BLaER1 treated with 17β-estradiol and CSF1 and Interleukin-3, amounts not matched to agents 10 nM and 100 nM (cell line): ENCODE results near the gene UGT2A1.

Experiments used
- H3K27ac ChIP-seq, 11 experiments: shearing (Covaris generic); formaldehyde crosslinking; 2 replicates each; pipeline ENCODE4 v1.8.1; 2022
- H3K27me3 ChIP-seq, 11 experiments: shearing (Covaris generic); formaldehyde crosslinking; 2 replicates each; pipeline ENCODE4 v1.8.1; 2022
- H3K36me3 ChIP-seq, 11 experiments: shearing (Covaris generic); formaldehyde crosslinking; 2 replicates each; pipeline ENCODE4 v1.8.1; 2022
- H3K4me1 ChIP-seq, 10 experiments: shearing (Covaris generic); formaldehyde crosslinking; 2 replicates each; pipeline ENCODE4 v1.8.1; 2022
- H3K4me2 ChIP-seq, 11 experiments: shearing (Covaris generic); formaldehyde crosslinking; 2 replicates each; pipeline ENCODE4 v1.8.1; 2022
- H3K4me3 ChIP-seq, 10 experiments: shearing (Covaris generic); formaldehyde crosslinking; 2 replicates each; pipeline ENCODE4 v1.8.1; 2022
- H3K9ac ChIP-seq, 11 experiments: shearing (Covaris generic); formaldehyde crosslinking; 2 replicates each; pipeline ENCODE4 v1.8.1; 2022
- H3K9me3 ChIP-seq, 11 experiments: shearing (Covaris generic); formaldehyde crosslinking; replicated peaks in 1 of 11; 2 replicates each; pipeline ENCODE4 v1.8.1; 2022
- H4K20me1 ChIP-seq, 11 experiments: shearing (Covaris generic); formaldehyde crosslinking; 2 replicates each; pipeline ENCODE4 v1.8.1; 2022
- Cebpa-rat ChIP-seq, 11 experiments: shearing (Covaris generic); IDR thresholded peaks; 2 replicates each; pipeline ENCODE4 v1.8.1; 2022

Gene UGT2A1

GRCh38 chr4:69600013-69600412 is 53.0 kb downstream of the UGT2A1 start:
- Histone ChIP-seq H3K27me3 (no peaks in the 10 kb centered on the region), H3K36me3 (no peaks in the 10 kb centered on the region), H3K4me3 (no peak overlapping the region), H3K4me1 (no peaks in the 10 kb centered on the region), H3K9ac (no peak overlapping the region), H3K4me2 (no peak overlapping the region), H4K20me1 (no peaks in the 10 kb centered on the region), H3K9me3 (no peaks in the 10 kb centered on the region), H3K27ac (no peak overlapping the region)
- TF ChIP-seq Cebpa-rat (IDR thresholded peaks at IDR 0.05) = no peak

- no peaks in the 10 kb centered on the region for H3K9me3 ChIP-seq
- no peak overlapping the region for H3K4me3 ChIP-seq
- no peaks in the 10 kb centered on the region for H3K4me1 ChIP-seq
- H3K36me3 ChIP-seq = no peaks in the 10 kb centered on the region
- H3K27ac ChIP-seq = no peak overlapping the region
- no peaks in the 10 kb centered on the region for H3K27me3 ChIP-seq
- no peak overlapping the region for H3K9ac ChIP-seq
- no peaks in the 10 kb centered on the region for H4K20me1 ChIP-seq
- no peak overlapping the region for H3K4me2 ChIP-seq
- TF ChIP-seq Cebpa-rat (IDR thresholded peaks at IDR 0.05) = no peak
Measured at GRCh38 chr4:69594382-69594781, 58.7 kb downstream of the UGT2A1 start.

- H3K4me3 ChIP-seq = no peak overlapping the region
- H3K36me3 ChIP-seq = no peaks in the 10 kb centered on the region
- no peak overlapping the region for H3K4me2 ChIP-seq
- H3K9ac ChIP-seq = no peak overlapping the region
- H4K20me1 ChIP-seq = no peaks in the 10 kb centered on the region
- no peaks in the 10 kb centered on the region for H3K9me3 ChIP-seq
- H3K27me3 ChIP-seq = no peaks in the 10 kb centered on the region
- H3K27ac ChIP-seq = no peak overlapping the region
- H3K4me1 ChIP-seq = no peaks in the 10 kb centered on the region
- TF ChIP-seq Cebpa-rat (IDR thresholded peaks at IDR 0.05) = no peak
Measured at GRCh38 chr4:69591364-69591763, 61.7 kb downstream of the UGT2A1 start.

- H3K4me2 ChIP-seq = no peak overlapping the region
- H4K20me1 ChIP-seq = no peaks in the 10 kb centered on the region
- H3K36me3 ChIP-seq = no peaks in the 10 kb centered on the region
- no peak for TF ChIP-seq Cebpa-rat (IDR thresholded peaks at IDR 0.05)
- H3K4me3 ChIP-seq = no peak overlapping the region
- H3K27ac ChIP-seq = no peak overlapping the region
- no peaks in the 10 kb centered on the region for H3K27me3 ChIP-seq
- H3K9me3 ChIP-seq = no peaks in the 10 kb centered on the region
- no peaks in the 10 kb centered on the region for H3K4me1 ChIP-seq
- no peak overlapping the region for H3K9ac ChIP-seq
Measured at GRCh38 chr4:69589884-69590283, 63.2 kb downstream of the UGT2A1 start.

GRCh38 chr4:69584135-69584534 is 68.9 kb downstream of the UGT2A1 start:
- Histone ChIP-seq H3K4me3 (no peak overlapping the region), H3K27me3 (no peaks in the 10 kb centered on the region), H3K36me3 (no peaks in the 10 kb centered on the region), H3K9me3 (no peaks in the 10 kb centered on the region), H3K4me1 (no peaks in the 10 kb centered on the region), H3K9ac (no peak overlapping the region), H3K4me2 (no peak overlapping the region), H4K20me1 (no peaks in the 10 kb centered on the region), H3K27ac (no peak overlapping the region)
- TF ChIP-seq Cebpa-rat (IDR thresholded peaks at IDR 0.05) = no peak

GRCh38 chr4:69583543-69583942 is 69.5 kb downstream of the UGT2A1 start:
- Histone ChIP-seq H4K20me1 (no peaks in the 10 kb centered on the region), H3K9ac (no peak overlapping the region), H3K4me3 (no peak overlapping the region), H3K9me3 (no peaks in the 10 kb centered on the region), H3K36me3 (no peaks in the 10 kb centered on the region), H3K4me1 (no peaks in the 10 kb centered on the region), H3K27ac (no peak overlapping the region), H3K4me2 (no peak overlapping the region), H3K27me3 (no peaks in the 10 kb centered on the region)
- no peak for TF ChIP-seq Cebpa-rat (IDR thresholded peaks at IDR 0.05)

- TF ChIP-seq Cebpa-rat (IDR thresholded peaks at IDR 0.05) = no peak
- no peaks in the 10 kb centered on the region for H3K4me1 ChIP-seq
- no peak overlapping the region for H3K9ac ChIP-seq
- no peaks in the 10 kb centered on the region for H3K27me3 ChIP-seq
- H4K20me1 ChIP-seq = no peaks in the 10 kb centered on the region
- H3K27ac ChIP-seq = no peak overlapping the region
- no peak overlapping the region for H3K4me2 ChIP-seq
- no peak overlapping the region for H3K4me3 ChIP-seq
- peaks cover 4 to 13% (median 9%) of the 10 kb centered on the region in 11 experiments; a peak in 15 of 22 replicates for H3K9me3 ChIP-seq
- no peaks in the 10 kb centered on the region for H3K36me3 ChIP-seq
Measured at GRCh38 chr4:69577245-69577644, 75.8 kb downstream of the UGT2A1 start.

GRCh38 chr4:69576251-69576877 is 76.7 kb downstream of the UGT2A1 start:
- H3K27ac ChIP-seq = no peak overlapping the region
- H3K36me3 ChIP-seq = no peaks in the 10 kb centered on the region
- no peak for TF ChIP-seq Cebpa-rat (IDR thresholded peaks at IDR 0.05)
- no peak overlapping the region for H3K4me3 ChIP-seq
- H4K20me1 ChIP-seq = no peaks in the 10 kb centered on the region
- H3K27me3 ChIP-seq = no peaks in the 10 kb centered on the region
- no peak overlapping the region for H3K9ac ChIP-seq
- no peaks in the 10 kb centered on the region for H3K4me1 ChIP-seq
- H3K9me3 ChIP-seq = peaks cover 4 to 13% (median 9%) of the 10 kb centered on the region in 11 experiments; a peak in 15 of 22 replicates
- H3K4me2 ChIP-seq = no peak overlapping the region

- no peak for TF ChIP-seq Cebpa-rat (IDR thresholded peaks at IDR 0.05)
- H4K20me1 ChIP-seq = no peaks in the 10 kb centered on the region
- H3K27ac ChIP-seq = no peak overlapping the region
- no peaks in the 10 kb centered on the region for H3K9me3 ChIP-seq
- no peaks in the 10 kb centered on the region for H3K36me3 ChIP-seq
- no peaks in the 10 kb centered on the region; a peak in 2 of 20 replicates for H3K4me1 ChIP-seq
- no peak overlapping the region for H3K4me2 ChIP-seq
- H3K27me3 ChIP-seq = no peaks in the 10 kb centered on the region
- H3K4me3 ChIP-seq = no peak overlapping the region
- no peak overlapping the region for H3K9ac ChIP-seq
Measured at GRCh38 chr4:69568787-69569186, 84.3 kb downstream of the UGT2A1 start.

- H3K4me2 ChIP-seq = peak overlapping the region in 1 of 11 experiments; percentile 4; a peak in 1 of 22 replicates
- H4K20me1 ChIP-seq = no peaks in the 10 kb centered on the region
- no peak overlapping the region for H3K27ac ChIP-seq
- TF ChIP-seq Cebpa-rat (IDR thresholded peaks at IDR 0.05) = no peak
- H3K36me3 ChIP-seq = no peaks in the 10 kb centered on the region
- H3K27me3 ChIP-seq = no peaks in the 10 kb centered on the region
- H3K9ac ChIP-seq = no peak overlapping the region
- peaks cover 0 to 8% (median 0%) of the 10 kb centered on the region in 11 experiments; a peak in 3 of 22 replicates for H3K9me3 ChIP-seq
- no peak overlapping the region for H3K4me3 ChIP-seq
- H3K4me1 ChIP-seq = peaks cover 0 to 7% (median 2%) of the 10 kb centered on the region in 10 experiments; a peak in 4 of 20 replicates
Measured at GRCh38 chr4:69563424-69563823, 89.6 kb downstream of the UGT2A1 start.
